Astrocyte (in vitro differentiated cells and primary cell): ENCODE results near the gene STK32B. TPM values are rescaled to one million over a fixed set of nuclear protein-coding genes. Genes with fewer than 3 reads are reported as not detected.

Experiments
- DNase-seq: peaks from one replicate; pipeline ENCODE4 v3.0.0-alpha.2; 2010; ENCODE audit warnings: low read depth
- FAIRE-seq: peaks from 2 replicates; lab custom pipeline; 2011; peaks lifted over from hg19 to GRCh38; lab: Jason Lieb, UNC
- H2AFZ ChIP-seq: 2 replicates; pipeline ENCODE4 v1.6.0; 2012; ENCODE audit warnings: low read depth, low read length, inconsistent platforms
- H3K27ac ChIP-seq: 2 replicates; pipeline ENCODE4 v1.5.1; 2011; ENCODE audit warnings: low read depth, low read length, inconsistent platforms
- H3K27me3 ChIP-seq: 2 replicates; pipeline ENCODE4 v1.6.0; 2011; ENCODE audit warnings: low read length, inconsistent platforms; ENCODE audit not compliant: insufficient read depth
- H3K36me3 ChIP-seq: 2 replicates; pipeline ENCODE4 v1.5.1; 2011; ENCODE audit warnings: low read length, inconsistent platforms; ENCODE audit not compliant: insufficient read depth
- H3K4me1 ChIP-seq: 2 replicates; pipeline ENCODE4 v1.5.1; 2011; ENCODE audit warnings: low read length, inconsistent platforms; ENCODE audit not compliant: insufficient read depth
- H3K4me2 ChIP-seq: 2 replicates; pipeline ENCODE4 v1.6.0; 2012; ENCODE audit warnings: low read length, inconsistent platforms
- H3K4me3 ChIP-seq: 2 replicates; pipeline ENCODE4 v1.5.1; 2011; ENCODE audit warnings: low read depth, mild to moderate bottlenecking, low read length, inconsistent platforms; ENCODE audit not compliant: insufficient read depth
- H3K79me2 ChIP-seq: 2 replicates; pipeline ENCODE4 v1.6.0; 2012; ENCODE audit warnings: mild to moderate bottlenecking, low read length, inconsistent platforms; ENCODE audit not compliant: insufficient read depth
- H3K9ac ChIP-seq: 2 replicates; pipeline ENCODE4 v1.6.0; 2012; ENCODE audit warnings: mild to moderate bottlenecking, low read length, inconsistent platforms
- H3K9me3 ChIP-seq: 2 replicates; pipeline ENCODE4 v1.5.1; 2012; ENCODE audit warnings: low read depth, mild to moderate bottlenecking, low read length, inconsistent platforms; ENCODE audit not compliant: insufficient read depth
- H4K20me1 ChIP-seq: 2 replicates; pipeline ENCODE4 v1.6.0; 2012; ENCODE audit warnings: low read length, inconsistent platforms; ENCODE audit not compliant: insufficient read depth
- H3K27ac Mint-ChIP-seq: one replicate; pipeline ENCODE4 v1.8.0; 2021; ENCODE audit warnings: mild to moderate bottlenecking, mixed read lengths; ENCODE audit not compliant: unreplicated experiment
- H3K27me3 Mint-ChIP-seq: one replicate; pipeline ENCODE4 v1.8.0; 2021; ENCODE audit warnings: low read depth, mixed read lengths; ENCODE audit not compliant: unreplicated experiment
- H3K36me3 Mint-ChIP-seq: one replicate; pipeline ENCODE4 v1.8.0; 2021; ENCODE audit warnings: low read depth, mixed read lengths; ENCODE audit not compliant: unreplicated experiment
- H3K4me1 Mint-ChIP-seq: one replicate; pipeline ENCODE4 v1.8.0; 2021; ENCODE audit warnings: low read depth, mixed read lengths; ENCODE audit not compliant: unreplicated experiment
- H3K4me3 Mint-ChIP-seq: one replicate; pipeline ENCODE4 v1.8.0; 2021; ENCODE audit warnings: mild to moderate bottlenecking, moderate library complexity, mixed read lengths; ENCODE audit not compliant: unreplicated experiment
- H3K9me3 Mint-ChIP-seq: one replicate; pipeline ENCODE4 v1.8.0; 2021; ENCODE audit warnings: mild to moderate bottlenecking, mixed read lengths; ENCODE audit not compliant: unreplicated experiment
- CTCF ChIP-seq: IDR thresholded peaks from 2 replicates; pipeline ENCODE4 v1.5.1; 2011; ENCODE audit warnings: low read depth, mild to moderate bottlenecking, inconsistent platforms, low read length, moderate library complexity; ENCODE audit not compliant: insufficient read depth
- EZH2 ChIP-seq: IDR thresholded peaks from 2 replicates; pipeline ENCODE4 v1.6.1; 2012; ENCODE audit warnings: mild to moderate bottlenecking, low read length, inconsistent platforms; ENCODE audit not compliant: insufficient read depth
- total RNA-seq: library from RNA; stranded (reverse); gene quantifications from 2 replicates; pipeline ENCODE4 v1.2.1, GENCODE V29; 2021

STK32B gene
- total RNA-seq, 1 donor from 2014 or later: 2.9 TPM

GRCh38 chr4:5261866-5262265 lies 210.6 kb downstream of the STK32B start:
- H3K4me3 Mint-ChIP-seq: no peak overlapping the region
- TF ChIP-seq CTCF (no peak), EZH2 (no peak)

GRCh38 chr4:5266991-5267390 lies 215.7 kb downstream of the STK32B start:
- FAIRE-seq: no peak
- Histone ChIP-seq H3K27me3 (no peaks in the 10 kb centered on the region), H3K36me3 (no peaks in the 10 kb centered on the region), H3K9ac (no peak overlapping the region), H3K4me3 (no peak overlapping the region), H3K4me2 (no peak overlapping the region), H3K27ac (no peak overlapping the region), H3K4me1 (no peaks in the 10 kb centered on the region), H2AFZ (no peak overlapping the region), H4K20me1 (no peaks in the 10 kb centered on the region), H3K9me3 (no peaks in the 10 kb centered on the region), H3K79me2 (no peaks in the 10 kb centered on the region)
- no peaks in the 10 kb centered on the region for H3K36me3 Mint-ChIP-seq
- DNase-seq: no peak
- peaks cover 7% of the 10 kb centered on the region for H3K27me3 Mint-ChIP-seq
- peak overlapping the region; percentile 62 for H3K27ac Mint-ChIP-seq
- H3K4me3 Mint-ChIP-seq: no peak overlapping the region
- TF ChIP-seq EZH2 (no peak), CTCF (no peak)
- H3K9me3 Mint-ChIP-seq: no peaks in the 10 kb centered on the region
- peaks cover 4% of the 10 kb centered on the region for H3K4me1 Mint-ChIP-seq

More at GRCh38 chr4:5261866-5262265, 210.6 kb downstream of the STK32B start:
- Histone ChIP-seq H3K4me2 (no peak overlapping the region), H4K20me1 (no peaks in the 10 kb centered on the region), H2AFZ (no peak overlapping the region), H3K9me3 (no peaks in the 10 kb centered on the region), H3K9ac (no peak overlapping the region), H3K4me1 (no peaks in the 10 kb centered on the region), H3K4me3 (no peak overlapping the region), H3K27me3 (no peaks in the 10 kb centered on the region), H3K27ac (no peak overlapping the region), H3K36me3 (no peaks in the 10 kb centered on the region), H3K79me2 (no peaks in the 10 kb centered on the region)
- no peak for DNase-seq
- H3K27me3 Mint-ChIP-seq: peaks cover 12% of the 10 kb centered on the region
- peaks cover 2% of the 10 kb centered on the region for H3K36me3 Mint-ChIP-seq
- H3K27ac Mint-ChIP-seq: no peak overlapping the region
- FAIRE-seq: no peak
- H3K4me1 Mint-ChIP-seq: no peaks in the 10 kb centered on the region
- peaks cover 3% of the 10 kb centered on the region for H3K9me3 Mint-ChIP-seq

GRCh38 chr4:5267408-5267807 lies 216.1 kb downstream of the STK32B start:
- FAIRE-seq: no peak
- TF ChIP-seq EZH2 (no peak), CTCF (no peak)
- H2AFZ ChIP-seq: no peak overlapping the region
- Mint-ChIP-seq H3K36me3 (no peaks in the 10 kb centered on the region), H3K4me1 (peaks cover 4% of the 10 kb centered on the region), H3K27me3 (peaks cover 7% of the 10 kb centered on the region), H3K9me3 (no peaks in the 10 kb centered on the region), H3K4me3 (no peak overlapping the region), H3K27ac (peak overlapping the region; percentile 62)
- no peak overlapping the region for H3K4me2 ChIP-seq
- H3K36me3 ChIP-seq: no peaks in the 10 kb centered on the region
- no peaks in the 10 kb centered on the region for H3K79me2 ChIP-seq
- H3K9me3 ChIP-seq: no peaks in the 10 kb centered on the region
- H3K27me3 ChIP-seq: no peaks in the 10 kb centered on the region
- H3K9ac ChIP-seq: no peak overlapping the region
- H3K27ac ChIP-seq: no peak overlapping the region
- no peak for DNase-seq
- no peak overlapping the region for H3K4me3 ChIP-seq
- H3K4me1 ChIP-seq: no peaks in the 10 kb centered on the region
- no peaks in the 10 kb centered on the region for H4K20me1 ChIP-seq
